NCI-H2107 treated with DMSO at 0.1 percent for 48 hours (cell line): ENCODE results near the gene ZNF516.

Experiments used
- DNase-seq: peaks from one replicate; lab custom pipeline; 2025; ENCODE audit not compliant: unreplicated experiment; lab: John Stamatoyannopoulos, UW

The ZNF516 gene

DNA sequence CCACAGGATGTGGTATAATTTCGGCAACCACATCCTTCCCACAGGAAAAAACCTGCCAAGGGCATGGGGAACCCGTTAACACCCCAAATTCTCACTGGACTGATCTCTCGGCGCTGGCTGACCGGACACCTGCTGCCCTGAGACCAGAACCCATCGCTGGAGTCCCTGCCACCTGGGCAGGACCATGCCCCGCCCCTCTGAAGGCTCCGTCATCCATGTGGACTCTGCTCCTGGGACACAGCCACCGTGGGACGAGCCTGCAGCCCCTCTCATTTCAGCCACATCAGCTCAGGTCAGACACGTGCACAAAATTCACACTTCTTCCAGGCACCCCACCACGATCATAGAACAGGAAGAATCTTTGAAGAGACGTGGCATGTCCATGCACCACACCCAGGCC lies 108.2 kb downstream of the ZNF516 start:
- DNase-seq: no peak

GRCh38 chr18:76386071-76386470 lies 109.0 kb downstream of the ZNF516 start:
- DNase-seq: no peak

DNA sequence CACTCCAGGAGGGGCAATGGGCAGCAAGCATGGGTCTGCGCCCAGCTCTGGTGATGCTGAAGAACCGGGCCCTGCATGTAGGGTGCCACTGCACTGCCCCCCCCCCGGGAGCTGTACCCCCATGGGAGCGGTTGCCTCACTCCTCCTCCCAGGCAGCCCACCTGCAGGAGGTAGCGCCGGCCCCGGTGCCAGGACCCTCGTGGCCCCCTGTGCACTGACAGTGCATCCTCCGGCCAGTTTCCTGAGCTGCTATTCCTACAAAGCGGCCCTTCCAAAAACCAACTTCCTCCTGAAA lies 109.4 kb downstream of the ZNF516 start:
- DNase-seq: no peak

DNA sequence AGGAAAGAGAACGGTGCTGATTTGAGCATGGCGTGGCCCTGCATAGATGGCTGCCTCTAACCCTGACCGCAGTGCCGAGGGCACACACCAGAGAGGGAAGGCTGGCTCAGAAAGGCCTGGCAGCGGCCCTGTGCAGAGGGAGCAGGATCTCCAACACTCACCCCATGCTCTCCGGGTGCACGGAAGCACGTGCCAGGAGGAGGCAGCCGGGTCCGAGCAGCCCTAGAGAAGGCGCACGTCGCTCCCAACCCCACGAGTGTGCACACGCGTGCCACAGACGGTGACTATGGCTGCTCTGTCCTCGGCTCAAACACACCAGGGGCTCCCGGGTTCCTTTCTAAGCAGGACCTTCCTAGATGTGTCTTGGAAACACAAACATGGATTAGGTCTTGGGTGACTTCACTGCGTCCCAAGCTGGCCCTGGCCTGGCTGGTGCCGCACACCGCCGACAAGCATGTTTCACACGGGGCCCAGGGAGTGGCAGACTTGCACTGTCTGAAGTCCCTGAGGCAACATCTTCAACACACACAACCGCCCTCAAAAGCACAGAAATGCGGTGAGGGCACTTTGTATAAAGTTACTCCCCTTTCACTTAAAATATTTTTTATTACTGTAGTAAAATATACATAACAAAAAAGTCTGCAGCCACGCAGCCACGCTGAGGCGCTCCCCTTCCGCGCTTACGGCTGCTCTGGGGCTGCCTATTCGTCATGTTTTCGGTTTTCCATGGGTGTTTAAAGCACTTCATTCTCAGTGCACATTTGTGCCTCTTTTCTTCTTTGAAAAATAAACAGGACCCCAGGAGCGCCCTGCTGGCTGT lies 110.0 kb downstream of the ZNF516 start:
- no peak for DNase-seq

GRCh38 chr18:76384114-76384790 lies 110.8 kb downstream of the ZNF516 start:
- no peak for DNase-seq

DNA sequence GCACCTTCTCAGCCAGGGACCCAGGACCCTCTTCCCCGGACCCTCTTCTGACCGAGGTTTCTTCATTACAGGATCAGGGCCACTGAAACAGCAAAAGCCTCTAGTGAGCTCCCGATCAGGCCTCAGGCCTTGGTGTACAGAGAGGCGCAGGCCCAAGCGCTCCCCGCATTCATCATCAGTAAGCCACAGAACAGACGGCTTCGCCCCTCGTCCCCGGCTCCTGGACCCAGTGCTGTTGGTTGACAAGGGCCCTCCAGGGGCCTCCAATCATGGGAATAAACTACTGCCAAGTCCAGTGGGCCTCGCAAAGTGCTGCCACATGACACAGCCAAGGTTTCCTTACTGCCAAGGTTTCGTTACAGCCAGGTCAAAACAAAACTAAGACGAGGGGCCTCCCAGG lies 111.4 kb downstream of the ZNF516 start:
- no peak for DNase-seq

GRCh38 chr18:76382275-76382674 lies 112.8 kb downstream of the ZNF516 start:
- no peak for DNase-seq

- DNase-seq: no peak
Measured at GRCh38 chr18:76380791-76381405, 114.1 kb downstream of the ZNF516 start.

- DNase-seq: no peak
Measured at GRCh38 chr18:76380127-76380729, 114.8 kb downstream of the ZNF516 start.

DNA sequence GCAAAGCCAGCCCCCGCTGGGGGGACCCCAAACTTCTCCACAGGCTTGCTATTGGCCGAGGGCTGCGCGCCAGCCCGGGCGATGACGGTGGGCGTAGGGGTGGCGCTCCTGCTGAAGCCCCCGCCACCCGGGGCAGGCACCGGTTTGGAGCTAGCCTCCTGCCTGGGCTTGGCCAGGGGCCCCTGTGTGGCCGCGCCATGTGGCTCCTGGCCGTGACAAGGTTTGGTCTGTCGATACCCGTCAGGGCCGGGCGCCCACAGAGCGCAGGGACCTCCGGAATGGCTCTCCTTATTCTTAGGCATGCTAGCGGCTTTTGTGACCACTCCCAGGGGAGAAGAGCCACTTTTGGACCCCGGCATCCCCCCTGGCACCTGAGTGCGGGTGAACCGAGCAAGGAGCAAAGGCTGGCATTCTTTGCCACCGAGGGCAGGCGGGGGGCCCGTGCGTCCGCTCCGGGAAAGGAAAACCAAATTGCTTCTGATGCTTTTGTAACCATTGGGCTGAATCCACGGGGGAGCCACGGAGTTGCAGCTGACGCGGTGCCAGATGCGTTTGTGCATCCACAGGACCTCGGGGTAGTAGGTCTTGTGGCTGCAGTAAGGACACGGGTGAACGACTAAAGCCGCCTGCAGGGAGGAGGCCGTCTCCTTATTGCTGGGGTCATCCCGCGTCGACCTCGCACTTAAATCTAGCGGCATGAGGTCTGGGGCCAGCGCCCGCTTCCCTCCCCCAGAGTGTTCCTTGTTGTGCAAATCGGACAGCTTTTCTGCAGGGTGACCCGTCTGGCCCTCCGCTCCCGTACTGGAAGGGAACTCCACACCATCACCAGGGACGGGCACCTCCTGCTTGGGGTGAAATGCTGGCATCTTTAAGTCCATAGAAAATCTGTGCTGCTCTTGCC lies 115.6 kb downstream of the ZNF516 start:
- no peak for DNase-seq

GRCh38 chr18:76378526-76379215 lies 116.4 kb downstream of the ZNF516 start:
- DNase-seq: no peak

- DNase-seq: no peak
Measured at GRCh38 chr18:76377359-76377756, 117.7 kb downstream of the ZNF516 start.

GRCh38 chr18:76376668-76377358 lies 118.2 kb downstream of the ZNF516 start:
- DNase-seq: no peak

- no peak for DNase-seq
Measured at GRCh38 chr18:76376225-76376624, 118.8 kb downstream of the ZNF516 start.

DNA sequence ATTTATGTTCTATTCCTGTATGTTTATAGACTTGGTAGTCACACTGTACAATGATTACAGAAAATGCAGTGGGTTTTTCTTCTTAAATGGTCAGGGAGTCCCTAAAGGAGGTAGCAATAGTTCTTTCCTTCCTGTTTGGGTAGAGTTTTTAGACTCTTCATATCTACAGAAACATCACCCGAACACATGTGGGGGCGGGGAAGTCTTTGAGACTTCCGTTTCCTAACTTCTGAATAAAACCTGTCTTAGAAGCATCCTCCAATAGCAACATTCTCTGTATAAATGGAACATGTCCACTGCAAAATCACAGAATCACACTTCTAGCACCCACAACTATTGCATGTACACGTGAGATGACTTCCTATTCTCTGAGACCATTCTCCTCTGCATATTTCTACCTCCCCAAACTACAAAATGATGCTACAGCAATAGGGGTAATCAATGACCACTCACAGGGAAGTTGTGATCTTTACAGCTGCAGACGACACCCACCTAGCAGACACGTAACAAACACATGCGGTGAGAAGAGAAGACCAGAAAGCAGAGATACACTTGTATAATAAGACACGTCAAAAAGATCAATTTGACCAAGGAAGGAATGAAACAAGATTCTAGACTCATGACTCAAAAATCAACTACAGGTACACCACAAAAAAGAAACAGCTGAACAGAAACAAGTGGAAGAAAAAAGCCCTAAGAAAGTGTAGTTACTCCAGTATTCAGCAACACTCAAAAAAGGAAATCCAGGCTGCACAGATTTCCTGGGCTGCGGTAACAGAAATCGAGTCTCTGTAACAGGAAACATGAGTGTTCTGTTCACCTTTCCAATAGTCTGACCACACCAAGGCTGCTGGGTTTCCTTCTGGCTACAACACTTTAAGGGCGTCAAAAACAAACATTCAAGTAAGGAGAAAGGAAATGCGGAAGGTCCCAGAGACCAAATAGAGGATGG lies 120.4 kb downstream of the ZNF516 start:
- no peak for DNase-seq

GRCh38 chr18:76373297-76373696 lies 121.7 kb downstream of the ZNF516 start:
- no peak for DNase-seq

GRCh38 chr18:76371301-76372203 lies 123.5 kb downstream of the ZNF516 start:
- no peak for DNase-seq

DNA sequence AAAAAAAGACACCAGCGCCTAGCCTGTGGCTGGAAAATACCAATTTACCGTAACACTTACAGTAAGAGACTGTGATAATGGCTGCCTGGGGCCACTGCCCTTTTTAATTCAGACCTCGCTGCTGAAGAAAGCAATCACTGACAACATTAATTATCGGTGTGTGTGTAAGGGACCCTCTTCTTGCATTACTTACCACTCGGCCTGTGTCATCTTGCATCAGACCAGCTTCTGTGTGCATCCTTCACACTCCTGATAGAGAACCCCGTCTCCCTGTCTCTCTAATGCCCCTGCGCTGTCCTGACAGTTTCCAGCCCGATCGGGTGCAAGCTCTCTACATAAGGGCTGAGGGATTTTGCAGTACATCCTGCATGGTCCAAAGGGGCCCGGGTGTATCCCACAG lies 124.4 kb downstream of the ZNF516 start:
- no peak for DNase-seq
